HepG2 (cell line): ENCODE measurements around the gene ZC3H15. TPM values are rescaled to one million over a fixed set of nuclear protein-coding genes. Genes with fewer than 3 reads are reported as not detected.

Experiments
- ATF5 ChIP-seq: sonication (generic); formaldehyde crosslinking; IDR thresholded peaks from 2 replicates; pipeline ENCODE4 v1.4.0; 2020; ENCODE audit warnings: mild to moderate bottlenecking, low read depth, missing genetic modification reagents
- HMGXB3 ChIP-seq: sonication (generic); formaldehyde crosslinking; IDR thresholded peaks from 2 replicates; pipeline ENCODE4 v1.4.0; 2020; ENCODE audit warnings: missing genetic modification reagents, borderline replicate concordance
- NR2F2 ChIP-seq: IDR thresholded peaks from 2 replicates; pipeline ENCODE4 v1.6.1; 2012; ENCODE audit warnings: low read depth, inconsistent platforms, borderline replicate concordance
- PAWR ChIP-seq: sonication (generic); formaldehyde crosslinking; IDR thresholded peaks from 2 replicates; pipeline ENCODE4 v1.4.0; 2020; ENCODE audit warnings: missing genetic modification reagents, mild to moderate bottlenecking, borderline replicate concordance
- POGZ ChIP-seq: sonication (generic); formaldehyde crosslinking; IDR thresholded peaks from 2 replicates; pipeline ENCODE4 v1.4.0; 2020; ENCODE audit warnings: mild to moderate bottlenecking, missing genetic modification reagents
- SNAPC2 ChIP-seq: sonication (generic); formaldehyde crosslinking; IDR thresholded peaks from 2 replicates; pipeline ENCODE4 v1.8.1; 2022; ENCODE audit warnings: mild to moderate bottlenecking, missing genetic modification reagents
- YEATS2 ChIP-seq: sonication (generic); formaldehyde crosslinking; IDR thresholded peaks from 2 replicates; pipeline ENCODE4 v1.4.0; 2020; ENCODE audit warnings: missing genetic modification reagents, borderline replicate concordance
- ZBTB10 ChIP-seq: sonication (generic); formaldehyde crosslinking; IDR thresholded peaks from 2 replicates; pipeline ENCODE4 v1.4.0; 2020; ENCODE audit warnings: missing genetic modification reagents, borderline replicate concordance
- ZGPAT ChIP-seq: IDR thresholded peaks from 2 replicates; pipeline ENCODE4 v1.6.1; 2016; ENCODE audit warnings: mild to moderate bottlenecking
- ZNF646 ChIP-seq: sonication (generic); formaldehyde crosslinking; IDR thresholded peaks from 2 replicates; pipeline ENCODE4 v1.9.0; 2021; ENCODE audit warnings: mild to moderate bottlenecking, missing genetic modification reagents
- ZNF766 ChIP-seq: sonication (generic); formaldehyde crosslinking; IDR thresholded peaks from 2 replicates; pipeline ENCODE4 v1.5.0; 2020; ENCODE audit warnings: missing genetic modification reagents, borderline replicate concordance
- polyA plus RNA-seq, 8 experiments: library from polyadenylated mRNA; depleted of rRNA in 3 of 8; stranded (reverse) in 7 of 8; unstranded in 1 of 8; fragments of >200 nt; fragmentation: Illumina TruSeq in 4 of 8; extraction: Trizol in 4 of 8; gene quantifications; 2 replicates each; pipeline versions ENCODE4 v1.2.1 to v1.2.3, GENCODE V29; 2011 to 2016; ENCODE audit warnings: low read depth in 4 of 8, missing spikeins in 1 of 8, mixed read lengths in 1 of 8; ENCODE audit not compliant: insufficient read depth in 1 of 8
- total RNA-seq, 5 experiments: library from RNA; depleted of rRNA; stranded (reverse); fragments of >200 nt; fragmentation: Illumina TruSeq; extraction: Trizol; gene quantifications; 2 replicates each; pipeline ENCODE4 v1.2.3, GENCODE V29; 2016; ENCODE audit warnings: low read depth in 1 of 5

ZC3H15 gene
- total and polyA plus RNA-seq, 2 of the 13 experiments (the other 11 are each of a cell fraction or from before 2014, with no cell fraction given), result 84.6 to 168 TPM

GRCh38 chr2:186533717-186534116 lies 47.7 kb downstream of the ZC3H15 start (continued):
- TF ChIP-seq HMGXB3 (CRISPR knock-in tag) (no peak), ZNF766 (CRISPR knock-in tag) (no peak), POGZ (CRISPR knock-in tag) (peak; percentile 66), ATF5 (CRISPR knock-in tag) (no peak), PAWR (no peak), ZNF646 (CRISPR knock-in tag) (no peak), ZGPAT (CRISPR knock-in tag) (peak; percentile 80), YEATS2 (CRISPR knock-in tag) (no peak), SNAPC2 (CRISPR knock-in tag) (no peak), ZBTB10 (no peak), NR2F2 (no peak)
